B cell (primary cell): ENCODE results near the gene SGTA. TPM values are rescaled to one million over a fixed set of nuclear protein-coding genes. Genes with fewer than 3 reads are reported as not detected.

Source experiments
- ATAC-seq: fragments of 200-7000 bp; cut with Tn5 transposase; one replicate; pipeline ENCODE4 v1.10.0; 2021; ENCODE audit warnings: low read depth, mild to moderate bottlenecking, moderate number of reproducible peaks, moderate library complexity
- CTCF ChIA-PET: fragments of 350-600 bp; sonication (Branson Sonifier 250); formaldehyde crosslinking; loops from one replicate; lab custom pipeline; 2021; ENCODE audit warnings: antibody characterized with exemption, inconsistent platforms; lab: Charles Lee
- POLR2A ChIA-PET: fragments of 350-600 bp; sonication (Branson Sonifier 250); formaldehyde crosslinking; loops from one replicate; lab custom pipeline; 2021; ENCODE audit warnings: antibody characterized with exemption; lab: Charles Lee
- DNase-seq: peaks from one replicate; pipeline ENCODE4 v3.0.0; 2013
- H2AFZ ChIP-seq: 2 replicates; pipeline ENCODE4 v1.6.1; 2012; ENCODE audit warnings: mild to moderate bottlenecking, low read depth, low read length; ENCODE audit not compliant: insufficient read depth, poor library complexity, severe bottlenecking
- H3K27ac ChIP-seq, 2 donors: 1 replicate in 1 of 2; 2 replicates in 1 of 2; pipeline ENCODE4 v1.5.1; 2012 to 2013; ENCODE audit warnings: low read length in 2 of 2, mild to moderate bottlenecking in 2 of 2, moderate library complexity in 1 of 2
- H3K27me3 ChIP-seq, 4 experiments: fragments of 200-600 bp in 1 of 4; sonication (generic) in 1 of 4; replicated peaks in 1 of 4; 1 replicate in 2 of 4; 2 replicates in 2 of 4; pipeline versions ENCODE4 v1.6.1 to v1.7.0; 2013 to 2016; ENCODE audit warnings: low read length in 3 of 4, mild to moderate bottlenecking in 2 of 4, mixed read lengths in 1 of 4, moderate library complexity in 1 of 4; ENCODE audit not compliant: insufficient read depth in 4 of 4, control insufficient read depth in 3 of 4; ENCODE audit errors: control extremely low read depth in 1 of 4
- H3K36me3 ChIP-seq, 2 experiments: replicated peaks in 1 of 2; 1 replicate in 1 of 2; 2 replicates in 1 of 2; pipeline versions ENCODE4 v1.6.1 to v1.7.1; 2013; ENCODE audit warnings: low read length in 1 of 2; ENCODE audit not compliant: insufficient read depth in 2 of 2, control insufficient read depth in 1 of 2; ENCODE audit errors: control extremely low read depth in 1 of 2, extremely low read depth in 1 of 2
- H3K4me1 ChIP-seq, 2 donors: fragments of 200-600 bp in 1 of 2; sonication (generic) in 1 of 2; 1 replicate in 1 of 2; 2 replicates in 1 of 2; pipeline versions ENCODE4 v1.5.1 to v1.6.1; 2013 to 2017; ENCODE audit warnings: low read length in 2 of 2; ENCODE audit not compliant: control insufficient read depth in 2 of 2, insufficient read depth in 2 of 2
- H3K4me2 ChIP-seq: replicated peaks from 2 replicates; pipeline ENCODE3; 2012; ENCODE audit warnings: mild to moderate bottlenecking, low read depth, low read length; ENCODE audit not compliant: poor library complexity, severe bottlenecking
- H3K4me3 ChIP-seq, 5 experiments: fragments of 200-600 bp in 1 of 5; sonication (generic) in 1 of 5; 1 replicate in 3 of 5; 2 replicates in 2 of 5; pipeline versions ENCODE4 v1.5.1 to v1.7.0; 2011 to 2016; ENCODE audit warnings: low read length in 4 of 5, mild to moderate bottlenecking in 4 of 5, low read depth in 2 of 5, control low read depth in 1 of 5, moderate library complexity in 1 of 5; ENCODE audit not compliant: insufficient read depth in 1 of 5; ENCODE audit errors: control extremely low read depth in 1 of 5, extremely low read depth in 1 of 5
- H3K79me2 ChIP-seq: fragments of 200-600 bp; sonication (generic); one replicate; pipeline ENCODE4 v1.6.0; 2016; ENCODE audit warnings: low read length; ENCODE audit not compliant: control insufficient read depth, insufficient read depth
- H3K9ac ChIP-seq: fragments of 200-600 bp; sonication (generic); 2 replicates; pipeline ENCODE4 v1.6.1; 2017; ENCODE audit warnings: mild to moderate bottlenecking, low read length, moderate library complexity
- H3K9me3 ChIP-seq, 3 donors: one replicate each; pipeline versions ENCODE4 v1.6.1 to v1.7.1; 2013; ENCODE audit warnings: low read length in 2 of 3; ENCODE audit not compliant: control insufficient read depth in 2 of 3, insufficient read depth in 1 of 3; ENCODE audit errors: control extremely low read depth in 1 of 3
- H4K20me1 ChIP-seq: 2 replicates; pipeline ENCODE4 v1.6.0; 2012; ENCODE audit warnings: mild to moderate bottlenecking, low read length; ENCODE audit not compliant: insufficient read depth, control insufficient read depth, poor library complexity, severe bottlenecking
- H3K27ac Mint-ChIP-seq: one replicate; pipeline ENCODE4 v1.8.0; 2021; ENCODE audit warnings: mixed read lengths
- H3K27me3 Mint-ChIP-seq: one replicate; pipeline ENCODE4 v1.8.0; 2021; ENCODE audit warnings: mixed read lengths
- H3K4me1 Mint-ChIP-seq: one replicate; pipeline ENCODE4 v1.8.0; 2021; ENCODE audit warnings: mixed read lengths
- H3K4me3 Mint-ChIP-seq: one replicate; pipeline ENCODE4 v1.8.0; 2021; ENCODE audit warnings: mixed read lengths
- H3K9me3 Mint-ChIP-seq: one replicate; pipeline ENCODE4 v1.8.0; 2022; ENCODE audit warnings: mixed read lengths; ENCODE audit not compliant: insufficient read depth
- CTCF ChIP-seq: fragments of 200-600 bp; IDR thresholded peaks from one replicate; pipeline ENCODE4 v1.8.0; 2022; ENCODE audit warnings: antibody characterized with exemption, mild to moderate bottlenecking
- EZH2 ChIP-seq: IDR thresholded peaks from 2 replicates; pipeline ENCODE4 v1.6.1; 2012; ENCODE audit warnings: borderline replicate concordance, low read depth, mild to moderate bottlenecking, moderate library complexity, low read length; ENCODE audit not compliant: insufficient read depth, poor library complexity, severe bottlenecking
- WGBS: methylation state at CpG from one replicate; pipeline ENCODE4 v1.1.5; 2013; ENCODE audit warnings: missing lambda C conversion rate; ENCODE audit not compliant: insufficient coverage; 5-methylcytosine and 5-hydroxymethylcytosine counted together
- intact Hi-C: fragments of 100-400 bp; cut with micrococcal nuclease; formaldehyde crosslinking; loops from one replicate; pipeline ENCODE4 v1.10.0; 2022
- polyA plus RNA-seq: library from polyadenylated mRNA; depleted of rRNA; stranded (reverse); fragments of >200 nt; gene quantifications from 2 replicates; pipeline ENCODE4 v1.2.3, GENCODE V29; 2012
- total RNA-seq, 2 donors: library from RNA; stranded (reverse); fragments of 120-200 nt in 1 of 2; gene quantifications; 1 replicate in 1 of 2; 2 replicates in 1 of 2; pipeline versions ENCODE4 v1.2.3 to v1.2.4, GENCODE V29; 2013 to 2022

Gene SGTA
- total and polyA plus RNA-seq, 2 donors (not counting 1 experiment from before 2014, with no cell fraction given): 36.6 to 42.0 TPM

- Histone ChIP-seq H3K36me3 (peaks cover 5 to 27% of the 10 kb centered on the region in 2 experiments), H3K4me2 (no peak overlapping the region), H3K9ac (no peak overlapping the region), H3K4me1 (peaks cover 9 to 15% of the 10 kb centered on the region in 2 donors), H4K20me1 (peaks cover 19% of the 10 kb centered on the region), H3K27ac (no peak overlapping the region), H3K79me2 (peaks cover 28% of the 10 kb centered on the region), H2AFZ (no peak overlapping the region), H3K27me3 (no peaks in the 10 kb centered on the region), H3K9me3 (peaks cover 0 to 12% (median 0%) of the 10 kb centered on the region in 3 donors), H3K4me3 (no peak overlapping the region)
- peaks cover 29% of the 10 kb centered on the region for H3K4me1 Mint-ChIP-seq
- WGBS: 94% methylated on average over 40 of the region's 41 CpGs
- H3K27ac Mint-ChIP-seq: no peak overlapping the region
- ChIA-PET CTCF (interaction anchor here (1.6 kb wide), 1 partner anchor 83 kb away, joined by 6 read pairs; no protein-coding TSS in a partner anchor), POLR2A (interaction anchor here (0.5 kb wide), 1 partner anchor 33 kb away, joined by 3 read pairs; no protein-coding TSS in a partner anchor)
- no peak overlapping the region for H3K4me3 Mint-ChIP-seq
- H3K9me3 Mint-ChIP-seq: no peaks in the 10 kb centered on the region
- peak; percentile 18 for DNase-seq
- intact Hi-C loops: no loop called here
- ATAC-seq: no peak
- H3K27me3 Mint-ChIP-seq: no peaks in the 10 kb centered on the region
- no peak for TF ChIP-seq CTCF
- TF ChIP-seq EZH2: no peak
Measured at GRCh38 chr19:2731181-2731995, 51.7 kb downstream of the SGTA start.
